Tibial nerve (tissue), 4 donors: ENCODE data around the gene ANO1. TPM values are rescaled to one million over a fixed set of nuclear protein-coding genes. Genes with fewer than 3 reads are reported as not detected.

ENCODE experiments used
- DNase-seq, 2 donors: peaks; one replicate each; pipeline ENCODE4 v3.0.0-alpha.2; 2019; ENCODE audit warnings: low spot score in 2 of 2
- H3K27ac ChIP-seq, 4 donors: fragments of 200-600 bp; sonication (generic) in 3 of 4; one replicate each; pipeline ENCODE4 v1.5.1; 2017 to 2019; ENCODE audit warnings: mild to moderate bottlenecking in 1 of 4
- H3K27me3 ChIP-seq, 2 donors: fragments of 200-600 bp; sonication (generic) in 1 of 2; one replicate each; pipeline versions ENCODE4 v1.5.1 to v1.6.0; 2017 to 2019
- H3K36me3 ChIP-seq, 3 donors: fragments of 200-600 bp; sonication (generic); one replicate each; pipeline ENCODE4 v1.5.1; 2018 to 2019
- H3K4me1 ChIP-seq, 4 donors: fragments of 200-600 bp; sonication (generic) in 3 of 4; one replicate each; pipeline ENCODE4 v1.5.1; 2017 to 2019
- H3K4me3 ChIP-seq, 4 donors: fragments of 200-600 bp; sonication (generic) in 3 of 4; one replicate each; pipeline ENCODE4 v1.5.1; 2017 to 2019; ENCODE audit warnings: mild to moderate bottlenecking in 1 of 4, moderate library complexity in 1 of 4
- H3K9me3 ChIP-seq, 4 donors: fragments of 200-600 bp; sonication (generic) in 3 of 4; one replicate each; pipeline ENCODE4 v1.5.1; 2017 to 2019
- CTCF ChIP-seq, 5 experiments: fragments of 200-600 bp in 3 of 5; fragments of 450-650 bp in 2 of 5; sonication (generic) in 3 of 5; IDR thresholded peaks; one replicate each; pipeline ENCODE4 v1.5.1; 2016 to 2019; ENCODE audit warnings: antibody characterized with exemption in 5 of 5, mild to moderate bottlenecking in 3 of 5, moderate library complexity in 2 of 5
- EP300 ChIP-seq, 2 donors: sonication (generic); formaldehyde crosslinking; IDR thresholded peaks; one replicate each; pipeline ENCODE4 v1.6.1; 2017; ENCODE audit warnings: antibody characterized with exemption in 2 of 2, mild to moderate bottlenecking in 1 of 2
- POLR2A ChIP-seq, 2 donors: fragments of 450-650 bp; IDR thresholded peaks; one replicate each; pipeline ENCODE4 v1.6.1; 2017; ENCODE audit warnings: antibody characterized with exemption in 2 of 2, mild to moderate bottlenecking in 2 of 2, moderate library complexity in 2 of 2
- WGBS, 2 donors: methylation state at CpG; one replicate each; pipeline ENCODE4 v1.1.5; 2018; 5-methylcytosine and 5-hydroxymethylcytosine counted together
- total RNA-seq, 4 donors: library from RNA; depleted of rRNA; stranded (reverse); fragments of >200 nt; gene quantifications; one replicate each; pipeline ENCODE4 v1.1.0, GENCODE V29; 2016

The ANO1 gene
- total RNA-seq, 4 donors from 2014 or later = 1.7 to 6.3 (median 4.1) TPM

GRCh38 chr11:70040869-70041501, 37.1 kb upstream of the ANO1 start:
- Histone ChIP-seq H3K27me3 (no peaks in the 10 kb centered on the region), H3K9me3 (peaks cover 0 to 68% (median 7%) of the 10 kb centered on the region in 4 donors), H3K4me1 (no peaks in the 10 kb centered on the region), H3K4me3 (no peak overlapping the region), H3K27ac (no peak overlapping the region), H3K36me3 (no peaks in the 10 kb centered on the region)
- TF ChIP-seq EP300 (IDR thresholded peaks at IDR 0.05) (no peak), CTCF (IDR thresholded peaks at IDR 0.05) (no peak), POLR2A (IDR thresholded peaks at IDR 0.05) (no peak)
- 75 to 79% methylated on average over 4 of the region's 4 CpGs for WGBS, 2 donors
- no peak for DNase-seq

GRCh38 chr11:70043482-70043881, 34.6 kb upstream of the ANO1 start:
- no peaks in the 10 kb centered on the region for H3K36me3 ChIP-seq
- H3K4me1 ChIP-seq = no peaks in the 10 kb centered on the region
- 89 to 96% methylated on average over 1 of the region's 1 CpG for WGBS, 2 donors
- no peak overlapping the region for H3K27ac ChIP-seq
- H3K9me3 ChIP-seq = peaks cover 0 to 49% (median 7%) of the 10 kb centered on the region in 4 donors
- no peak overlapping the region for H3K4me3 ChIP-seq
- TF ChIP-seq EP300 (IDR thresholded peaks at IDR 0.05) (no peak), CTCF (IDR thresholded peaks at IDR 0.05) (no peak), POLR2A (IDR thresholded peaks at IDR 0.05) (no peak)
- H3K27me3 ChIP-seq = no peaks in the 10 kb centered on the region
- no peak for DNase-seq

- H3K4me3 ChIP-seq = no peak overlapping the region
- H3K36me3 ChIP-seq = no peaks in the 10 kb centered on the region
- no peaks in the 10 kb centered on the region for H3K4me1 ChIP-seq
- peaks cover 0 to 33% (median 7%) of the 10 kb centered on the region in 4 donors for H3K9me3 ChIP-seq
- H3K27ac ChIP-seq = no peak overlapping the region
- no peaks in the 10 kb centered on the region for H3K27me3 ChIP-seq
- no peak for DNase-seq
- WGBS, 2 donors = 63 to 70% methylated on average over 3 of the region's 3 CpGs
- TF ChIP-seq EP300 (IDR thresholded peaks at IDR 0.05) (no peak), CTCF (IDR thresholded peaks at IDR 0.05) (no peak), POLR2A (IDR thresholded peaks at IDR 0.05) (no peak)
Measured at GRCh38 chr11:70046089-70046488, 32.0 kb upstream of the ANO1 start.

GRCh38 chr11:70048279-70049024, 29.7 kb upstream of the ANO1 start:
- Histone ChIP-seq H3K9me3 (peaks cover 0 to 12% (median 5%) of the 10 kb centered on the region in 4 donors), H3K27ac (no peak overlapping the region), H3K4me3 (no peak overlapping the region), H3K27me3 (no peaks in the 10 kb centered on the region), H3K36me3 (no peaks in the 10 kb centered on the region), H3K4me1 (no peaks in the 10 kb centered on the region)
- 52 to 66% methylated on average over 11 of the region's 12 CpGs for WGBS, 2 donors
- DNase-seq = no peak
- TF ChIP-seq CTCF (IDR thresholded peaks at IDR 0.05) = no peak
- TF ChIP-seq EP300 (IDR thresholded peaks at IDR 0.05) = no peak
- TF ChIP-seq POLR2A (IDR thresholded peaks at IDR 0.05) = no peak

GRCh38 chr11:70049045-70049444, 29.1 kb upstream of the ANO1 start:
- no peaks in the 10 kb centered on the region for H3K4me1 ChIP-seq
- H3K9me3 ChIP-seq = peaks cover 0 to 8% (median 3%) of the 10 kb centered on the region in 4 donors
- H3K27me3 ChIP-seq = no peaks in the 10 kb centered on the region
- DNase-seq = no peak
- H3K27ac ChIP-seq = no peak overlapping the region
- WGBS, 2 donors = 83 to 85% methylated on average over 5 of the region's 5 CpGs
- TF ChIP-seq EP300 (IDR thresholded peaks at IDR 0.05) (no peak), POLR2A (IDR thresholded peaks at IDR 0.05) (no peak), CTCF (IDR thresholded peaks at IDR 0.05) (no peak)
- H3K4me3 ChIP-seq = no peak overlapping the region
- H3K36me3 ChIP-seq = no peaks in the 10 kb centered on the region
